Ishikawa (cell line): ENCODE data around the gene KCTD14.

Experiments used
- CEBPB ChIP-seq: IDR thresholded peaks from 2 replicates; pipeline ENCODE4 v1.6.1; 2012
- CREB1 ChIP-seq: IDR thresholded peaks from 2 replicates; pipeline ENCODE4 v1.6.1; 2012; ENCODE audit warnings: low read depth
- EGR1 ChIP-seq: IDR thresholded peaks from 2 replicates; pipeline ENCODE4 v1.6.1; 2012
- EP300 ChIP-seq: IDR thresholded peaks from 2 replicates; pipeline ENCODE4 v1.6.1; 2012; ENCODE audit warnings: borderline replicate concordance
- FOXM1 ChIP-seq: IDR thresholded peaks from 2 replicates; pipeline ENCODE4 v1.6.1; 2012; ENCODE audit warnings: low read depth, borderline replicate concordance
- NFIC ChIP-seq: IDR thresholded peaks from 2 replicates; pipeline ENCODE4 v1.6.1; 2012
- RAD21 ChIP-seq: IDR thresholded peaks from 2 replicates; pipeline ENCODE4 v1.6.1; 2012; ENCODE audit warnings: low read depth
- TAF1 ChIP-seq: IDR thresholded peaks from 2 replicates; pipeline ENCODE4 v1.6.1; 2012; ENCODE audit warnings: low read depth, mild to moderate bottlenecking
- TCF12 ChIP-seq: IDR thresholded peaks from 2 replicates; pipeline ENCODE4 v1.6.1; 2012; ENCODE audit warnings: low read depth
- TEAD4 ChIP-seq: IDR thresholded peaks from 2 replicates; pipeline ENCODE4 v1.6.1; 2012
- YY1 ChIP-seq: IDR thresholded peaks from 2 replicates; pipeline ENCODE4 v1.6.1; 2012; ENCODE audit warnings: low read depth
- ZBTB7A ChIP-seq: IDR thresholded peaks from 2 replicates; pipeline ENCODE4 v1.6.1; 2012; ENCODE audit warnings: low read depth
- TF ChIP-seq, protein P1 (sequence below): IDR thresholded peaks from 2 replicates; pipeline ENCODE4 v1.6.1; 2012
- TF ChIP-seq, protein P2 (sequence below): IDR thresholded peaks from 2 replicates; pipeline ENCODE4 v1.6.1; 2012
- TF ChIP-seq, protein P3 (sequence below): IDR thresholded peaks from 2 replicates; pipeline ENCODE4 v1.6.1; 2012; ENCODE audit warnings: low read depth, mild to moderate bottlenecking

Gene KCTD14

DNA sequence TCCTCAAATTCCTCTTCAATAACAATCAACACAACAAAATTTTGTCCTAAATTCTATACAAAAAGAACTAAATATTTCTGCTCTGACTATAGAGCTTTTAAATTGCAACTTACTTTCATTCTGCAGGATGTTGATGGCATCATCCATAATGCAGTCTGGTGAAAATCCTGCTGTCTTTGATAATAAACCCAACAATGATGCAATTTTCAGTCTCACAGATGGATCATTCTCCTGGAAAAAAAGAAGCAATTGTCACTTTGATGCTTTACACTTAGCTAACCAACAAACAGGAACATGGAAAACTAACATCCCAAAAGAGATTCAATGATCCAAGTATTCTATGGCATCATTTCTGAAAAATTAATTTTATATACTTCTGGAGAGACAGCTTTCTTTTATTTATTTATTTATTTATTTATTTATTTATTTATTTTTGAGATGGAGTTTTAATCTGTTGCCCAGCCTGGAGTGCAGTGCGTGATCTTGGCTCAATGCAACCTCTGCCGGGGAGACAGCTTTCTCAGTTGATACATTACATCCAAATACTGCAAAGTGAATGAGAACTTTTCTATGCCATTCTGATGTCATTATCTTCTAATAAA lies 41.6 kb downstream of the KCTD14 start:
- TF ChIP-seq, protein P1, sequence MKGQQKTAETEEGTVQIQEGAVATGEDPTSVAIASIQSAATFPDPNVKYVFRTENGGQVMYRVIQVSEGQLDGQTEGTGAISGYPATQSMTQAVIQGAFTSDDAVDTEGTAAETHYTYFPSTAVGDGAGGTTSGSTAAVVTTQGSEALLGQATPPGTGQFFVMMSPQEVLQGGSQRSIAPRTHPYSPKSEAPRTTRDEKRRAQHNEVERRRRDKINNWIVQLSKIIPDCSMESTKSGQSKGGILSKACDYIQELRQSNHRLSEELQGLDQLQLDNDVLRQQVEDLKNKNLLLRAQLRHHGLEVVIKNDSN, result no peak
- TF ChIP-seq ZBTB7A, result no peak

DNA sequence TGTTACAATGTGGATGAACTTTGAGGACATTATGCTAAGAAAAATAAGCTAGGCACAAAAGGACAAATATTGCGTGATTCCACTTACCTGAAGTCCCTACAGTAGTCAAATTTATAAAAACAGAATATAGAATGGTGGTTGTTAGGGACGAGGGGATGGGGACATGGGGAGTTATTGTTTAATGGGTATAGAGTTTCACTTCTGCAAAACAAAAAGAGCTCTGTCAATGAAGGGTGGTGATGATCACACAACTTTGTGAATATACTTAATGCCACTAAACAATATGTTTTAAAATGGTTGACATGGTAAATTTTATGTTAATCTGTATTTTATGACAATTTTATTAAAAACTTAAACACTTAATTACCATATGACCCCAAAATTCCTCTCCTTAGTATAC lies 54.7 kb downstream of the KCTD14 start:
- TF ChIP-seq EGR1, result no peak
- TF ChIP-seq, protein P2, sequence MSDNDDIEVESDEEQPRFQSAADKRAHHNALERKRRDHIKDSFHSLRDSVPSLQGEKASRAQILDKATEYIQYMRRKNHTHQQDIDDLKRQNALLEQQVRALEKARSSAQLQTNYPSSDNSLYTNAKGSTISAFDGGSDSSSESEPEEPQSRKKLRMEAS, result no peak
- TF ChIP-seq RAD21, result no peak
- no peak for TF ChIP-seq TCF12
- no peak for TF ChIP-seq ZBTB7A
- no peak for TF ChIP-seq YY1
- TF ChIP-seq TEAD4, result no peak
- TF ChIP-seq TAF1, result no peak
- TF ChIP-seq, protein P3, sequence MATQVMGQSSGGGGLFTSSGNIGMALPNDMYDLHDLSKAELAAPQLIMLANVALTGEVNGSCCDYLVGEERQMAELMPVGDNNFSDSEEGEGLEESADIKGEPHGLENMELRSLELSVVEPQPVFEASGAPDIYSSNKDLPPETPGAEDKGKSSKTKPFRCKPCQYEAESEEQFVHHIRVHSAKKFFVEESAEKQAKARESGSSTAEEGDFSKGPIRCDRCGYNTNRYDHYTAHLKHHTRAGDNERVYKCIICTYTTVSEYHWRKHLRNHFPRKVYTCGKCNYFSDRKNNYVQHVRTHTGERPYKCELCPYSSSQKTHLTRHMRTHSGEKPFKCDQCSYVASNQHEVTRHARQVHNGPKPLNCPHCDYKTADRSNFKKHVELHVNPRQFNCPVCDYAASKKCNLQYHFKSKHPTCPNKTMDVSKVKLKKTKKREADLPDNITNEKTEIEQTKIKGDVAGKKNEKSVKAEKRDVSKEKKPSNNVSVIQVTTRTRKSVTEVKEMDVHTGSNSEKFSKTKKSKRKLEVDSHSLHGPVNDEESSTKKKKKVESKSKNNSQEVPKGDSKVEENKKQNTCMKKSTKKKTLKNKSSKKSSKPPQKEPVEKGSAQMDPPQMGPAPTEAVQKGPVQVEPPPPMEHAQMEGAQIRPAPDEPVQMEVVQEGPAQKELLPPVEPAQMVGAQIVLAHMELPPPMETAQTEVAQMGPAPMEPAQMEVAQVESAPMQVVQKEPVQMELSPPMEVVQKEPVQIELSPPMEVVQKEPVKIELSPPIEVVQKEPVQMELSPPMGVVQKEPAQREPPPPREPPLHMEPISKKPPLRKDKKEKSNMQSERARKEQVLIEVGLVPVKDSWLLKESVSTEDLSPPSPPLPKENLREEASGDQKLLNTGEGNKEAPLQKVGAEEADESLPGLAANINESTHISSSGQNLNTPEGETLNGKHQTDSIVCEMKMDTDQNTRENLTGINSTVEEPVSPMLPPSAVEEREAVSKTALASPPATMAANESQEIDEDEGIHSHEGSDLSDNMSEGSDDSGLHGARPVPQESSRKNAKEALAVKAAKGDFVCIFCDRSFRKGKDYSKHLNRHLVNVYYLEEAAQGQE, result no peak
- TF ChIP-seq FOXM1, result no peak
- no peak for TF ChIP-seq CREB1
- TF ChIP-seq CEBPB, result no peak
- TF ChIP-seq, protein P1, result no peak
- no peak for TF ChIP-seq NFIC
- TF ChIP-seq EP300, result no peak

DNA sequence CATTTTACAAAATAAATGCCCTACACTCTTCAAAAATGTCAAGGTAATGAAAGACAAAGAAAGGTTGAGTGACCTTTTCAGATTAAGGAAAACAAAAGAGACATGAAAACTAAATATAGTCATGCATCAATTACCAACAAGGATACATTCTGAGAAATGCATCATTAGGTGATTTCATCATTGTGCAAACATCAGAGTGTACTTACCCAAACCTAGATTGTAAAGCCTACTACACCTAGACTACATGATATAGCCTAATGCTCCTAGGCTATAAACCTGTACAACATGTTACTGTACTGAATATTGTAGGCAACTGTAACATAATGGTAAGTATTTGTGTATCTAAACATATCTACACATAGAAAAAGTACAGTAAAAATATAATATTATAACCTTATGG lies 55.3 kb downstream of the KCTD14 start:
- TF ChIP-seq FOXM1 (no peak), CEBPB (no peak), RAD21 (no peak), EP300 (no peak), CREB1 (no peak), TAF1 (no peak)
- TF ChIP-seq, protein P3, result no peak

DNA sequence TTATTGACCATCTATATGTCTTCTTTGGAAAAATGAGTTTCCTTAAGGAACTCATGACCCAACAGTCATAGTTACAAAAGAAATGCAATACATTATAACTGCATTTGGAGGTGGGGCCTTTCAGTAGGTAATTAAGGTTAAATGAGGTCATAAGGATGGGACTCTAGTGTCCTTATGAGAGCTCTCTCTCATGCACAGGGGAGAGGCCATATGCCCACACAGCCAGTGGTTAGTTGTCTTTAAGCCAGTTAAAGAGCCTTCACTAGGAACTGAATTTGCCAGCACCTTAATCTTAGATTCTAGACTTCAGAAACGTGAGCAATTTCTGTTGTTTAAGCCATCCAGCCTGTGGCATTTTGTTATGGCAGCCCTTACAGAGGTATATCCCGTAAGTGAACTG lies 56.0 kb downstream of the KCTD14 start:
- TF ChIP-seq CEBPB, result no peak
- TF ChIP-seq TAF1, result no peak
- no peak for TF ChIP-seq RAD21
- TF ChIP-seq TCF12, result no peak
- TF ChIP-seq NFIC, result no peak

DNA sequence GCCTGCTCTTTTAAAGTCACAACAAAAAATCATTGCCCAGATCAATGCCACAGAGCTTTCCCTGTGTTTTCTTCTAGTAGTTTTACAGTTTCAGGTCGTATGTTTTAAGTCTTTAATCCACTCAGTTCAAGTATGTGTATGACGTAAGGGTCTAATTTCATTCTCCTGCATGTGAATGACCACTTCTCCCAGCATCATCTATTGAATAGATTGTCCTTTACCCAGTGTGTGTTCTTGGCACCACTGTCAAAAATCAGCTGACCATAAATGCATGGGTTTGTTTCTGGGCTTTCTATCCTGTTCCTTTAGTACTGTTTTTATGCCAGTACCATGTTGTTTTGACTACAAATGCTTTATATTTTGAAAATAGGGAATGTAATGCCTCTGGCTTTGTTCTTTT lies 56.7 kb downstream of the KCTD14 start:
- TF ChIP-seq TAF1 (no peak), TEAD4 (no peak), CREB1 (no peak), RAD21 (no peak), FOXM1 (no peak), EGR1 (no peak), TCF12 (no peak), NFIC (no peak), EP300 (no peak), YY1 (no peak), CEBPB (no peak), ZBTB7A (no peak)
- TF ChIP-seq, protein P2, result no peak
- TF ChIP-seq, protein P1, result no peak
- TF ChIP-seq, protein P3, result no peak
